T-cell (primary cell): ENCODE measurements around the gene KRTAP29-1. TPM values are rescaled to one million over a fixed set of nuclear protein-coding genes. Genes with fewer than 3 reads are reported as not detected.
"Not testable (repeated sequence)": the region's sequence is repeated elsewhere in the genome, so short reads cannot be mapped to it uniquely, and the experiment has no call there.

ENCODE experiments used
- ATAC-seq, 4 experiments: fragments of 200-7000 bp in 3 of 4; fragments of 150-1000 bp in 1 of 4; cut with Tn5 transposase; replicated peaks in 1 of 4; 1 replicate in 3 of 4; 2 replicates in 1 of 4; pipeline ENCODE4 v1.10.0; 2021; ENCODE audit warnings: moderate library complexity in 3 of 4, mild to moderate bottlenecking in 2 of 4, moderate number of reproducible peaks in 1 of 4
- CTCF ChIA-PET, 2 donors: fragments of 300-600 bp; sonication (Branson Sonifier 250); formaldehyde crosslinking; loops; one replicate each; lab custom pipeline; 2022; ENCODE audit warnings: antibody characterized with exemption in 2 of 2; lab: Charles Lee
- POLR2A ChIA-PET, 2 donors: fragments of 300-600 bp; sonication (Branson Sonifier 250); formaldehyde crosslinking; loops; one replicate each; lab custom pipeline; 2022; ENCODE audit warnings: antibody characterized with exemption in 2 of 2; lab: Charles Lee
- DNase-seq, 35 experiments: peaks; one replicate each; pipeline versions ENCODE4 v3.0.0 to v3.0.0-alpha.2; 2013 to 2023
- H3K27ac ChIP-seq: one replicate; pipeline ENCODE4 v1.5.1; 2013; ENCODE audit warnings: low read length
- H3K27me3 ChIP-seq, 2 experiments: replicated peaks in 1 of 2; 1 replicate in 1 of 2; 2 replicates in 1 of 2; pipeline versions ENCODE4 v1.6.1 to v1.7.0; 2013; ENCODE audit warnings: low read length in 1 of 2, mixed read lengths in 1 of 2; ENCODE audit not compliant: control insufficient read depth in 2 of 2, insufficient read depth in 2 of 2; ENCODE audit errors: extremely low read depth in 1 of 2
- H3K36me3 ChIP-seq, 2 donors: 1 replicate in 1 of 2; 2 replicates in 1 of 2; pipeline versions ENCODE4 v1.6.1 to v1.7.0; 2013; ENCODE audit warnings: low read length in 1 of 2; ENCODE audit not compliant: control insufficient read depth in 2 of 2, insufficient read depth in 1 of 2; ENCODE audit errors: extremely low read depth in 1 of 2
- H3K4me1 ChIP-seq, 2 experiments: 1 replicate in 1 of 2; 2 replicates in 1 of 2; pipeline versions ENCODE4 v1.6.1 to v1.7.0; 2013; ENCODE audit warnings: low read length in 2 of 2, mixed read lengths in 1 of 2; ENCODE audit not compliant: insufficient read depth in 2 of 2, control insufficient read depth in 1 of 2; ENCODE audit errors: extremely low read depth in 1 of 2
- H3K4me3 ChIP-seq, 2 donors: 1 replicate in 1 of 2; 2 replicates in 1 of 2; pipeline versions ENCODE4 v1.5.1 to v1.7.0; 2013; ENCODE audit warnings: mild to moderate bottlenecking in 2 of 2, low read length in 1 of 2, moderate library complexity in 1 of 2; ENCODE audit not compliant: control insufficient read depth in 1 of 2; ENCODE audit errors: extremely low read depth in 1 of 2
- H3K9me3 ChIP-seq: 2 replicates; pipeline ENCODE4 v1.7.0; 2013
- H3K27ac Mint-ChIP-seq, 2 donors: one replicate each; pipeline ENCODE4 v1.8.0; 2020 to 2021; ENCODE audit warnings: mild to moderate bottlenecking in 2 of 2, mixed read lengths in 2 of 2
- H3K27me3 Mint-ChIP-seq, 2 donors: one replicate each; pipeline ENCODE4 v1.8.0; 2021 to 2022; ENCODE audit warnings: mixed read lengths in 2 of 2
- H3K36me3 Mint-ChIP-seq: one replicate; pipeline ENCODE4 v1.8.0; 2021; ENCODE audit warnings: mixed read lengths
- H3K4me1 Mint-ChIP-seq, 3 donors: one replicate each; pipeline ENCODE4 v1.8.0; 2020 to 2022; ENCODE audit warnings: mixed read lengths in 3 of 3, mild to moderate bottlenecking in 1 of 3
- H3K4me3 Mint-ChIP-seq, 3 donors: one replicate each; pipeline ENCODE4 v1.8.0; 2020 to 2022; ENCODE audit warnings: mild to moderate bottlenecking in 3 of 3, mixed read lengths in 3 of 3, moderate library complexity in 3 of 3
- H3K9me3 Mint-ChIP-seq, 3 donors: one replicate each; pipeline ENCODE4 v1.8.0; 2020 to 2022; ENCODE audit warnings: mixed read lengths in 3 of 3
- WGBS: methylation state at CpG from one replicate; pipeline ENCODE4 v1.1.5; 2013; ENCODE audit warnings: missing lambda C conversion rate; ENCODE audit not compliant: insufficient coverage; 5-methylcytosine and 5-hydroxymethylcytosine counted together
- total RNA-seq, 35 experiments: library from RNA in 6 of 35; stranded (reverse) in 6 of 35; fragments of 120-200 nt in 1 of 35; gene quantifications; one replicate each; pipeline versions ENCODE4 v1.2.1 to v1.2.4 and lab custom pipeline; 2013 to 2026

KRTAP29-1 gene, protein sequence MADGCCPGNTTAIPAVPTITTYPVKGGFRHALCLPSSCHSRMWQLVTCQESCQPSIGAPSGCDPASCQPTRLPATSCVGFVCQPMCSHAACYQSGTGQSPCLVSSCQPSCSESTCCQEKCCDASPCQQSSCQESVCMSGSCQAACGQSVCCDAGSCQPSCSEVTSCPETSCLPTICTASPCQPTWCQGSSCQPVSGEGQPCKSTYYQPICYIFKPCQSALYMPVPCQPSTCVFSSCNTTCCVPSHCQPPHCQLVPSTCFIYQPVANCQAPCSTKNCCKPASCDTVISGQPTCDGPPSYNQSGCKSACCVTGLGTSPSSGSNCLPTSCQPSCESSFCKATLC
- total RNA-seq (under 1 TPM in 2 of 5 donors, not detected in 3; 0.43 to 0.84 TPM), total RNA-seq (lab: John Stamatoyannopoulos, UW) (0 to 0.51 (median 0) reads per million in 29 experiments)
- total RNA-seq (2013) = 0.22 TPM

- ATAC-seq (no peak), DNase-seq (no peak)
- Histone ChIP-seq H3K4me1 (peaks cover 3 to 14% of the 10 kb centered on the region in 2 experiments), H3K4me3 (no peak within 1 kb of the TSS), H3K36me3 (no peaks in the 10 kb centered on the region), H3K27me3 (peaks cover 0 to 7% of the 10 kb centered on the region in 2 experiments), H3K9me3 (no peaks in the 10 kb centered on the region), H3K27ac (no peak within 1 kb of the TSS)
- peaks cover 24 to 34% (median 28%) of the 10 kb centered on the region in 3 donors for H3K4me1 Mint-ChIP-seq
- no peaks in the 10 kb centered on the region for H3K27me3 Mint-ChIP-seq
- peaks cover 3% of the 10 kb centered on the region for H3K36me3 Mint-ChIP-seq
- H3K27ac Mint-ChIP-seq = no peak within 1 kb of the TSS
- no peak within 1 kb of the TSS for H3K4me3 Mint-ChIP-seq
- ChIA-PET POLR2A (no interaction called here), CTCF (interaction anchor here in 1 of 2 donors (0.6 kb wide), 1 partner anchor 49 kb away, joined by 6 read pairs; no protein-coding TSS in a partner anchor)
- WGBS = 85% methylated on average over 11 of the region's 11 CpGs
- H3K9me3 Mint-ChIP-seq = peaks cover 5 to 9% (median 6%) of the 10 kb centered on the region in 3 donors
Observed at GRCh38 chr17:41301916-41302901, at the start of gene KRTAP29-1. TSS of gene KRTAP29-1 (minus strand) at chr17:41302851. CDS start at chr17:41302851, 0 bp downstream.

- H3K27ac ChIP-seq = no peak overlapping the region
- CTCF ChIA-PET = interaction anchor here in 1 of 2 donors (0.7 kb wide), 1 partner anchor 49 kb away, joined by 6 read pairs; no protein-coding TSS in a partner anchor
- Mint-ChIP-seq H3K4me1 (peaks cover 10 to 17% (median 12%) of the 10 kb centered on the region in 3 donors), H3K27ac (no peak overlapping the region), H3K27me3 (no peaks in the 10 kb centered on the region), H3K9me3 (peaks cover under 1 to 4% (median 1%) of the 10 kb centered on the region in 3 donors), H3K4me3 (no peak overlapping the region), H3K36me3 (peaks cover under 1% of the 10 kb centered on the region)
- H3K36me3 ChIP-seq = no peaks in the 10 kb centered on the region
- ATAC-seq = no peak
- H3K4me1 ChIP-seq = peaks cover 2 to 6% of the 10 kb centered on the region in 2 experiments
- H3K9me3 ChIP-seq = no peaks in the 10 kb centered on the region
- H3K27me3 ChIP-seq = peaks cover 0 to 2% of the 10 kb centered on the region in 2 experiments
- H3K4me3 ChIP-seq = no peak overlapping the region
- POLR2A ChIA-PET = no interaction called here
- DNase-seq = no peak
- WGBS = no CpG with 5 or more reads among the region's 2 CpGs
Observed at GRCh38 chr17:41351177-41351576, 48.5 kb upstream of the KRTAP29-1 start.

- 97% methylated on average over 12 of the region's 16 CpGs for WGBS
- H3K27ac ChIP-seq, H3K4me3 Mint-ChIP-seq, H3K36me3 Mint-ChIP-seq, H3K4me3 ChIP-seq, H3K9me3 Mint-ChIP-seq, H3K9me3 ChIP-seq, ATAC-seq, POLR2A ChIA-PET, H3K27ac Mint-ChIP-seq, H3K4me1 ChIP-seq, DNase-seq, H3K36me3 ChIP-seq, H3K27me3 Mint-ChIP-seq, H3K27me3 ChIP-seq: not testable (repeated sequence)
- CTCF ChIA-PET = interaction anchor here in 1 of 2 donors (0.7 kb wide), 1 partner anchor 42 kb away, joined by 3 read pairs; no protein-coding TSS in a partner anchor
- peaks cover 10 to 17% (median 12%) of the 10 kb centered on the region in 3 donors for H3K4me1 Mint-ChIP-seq
Observed at GRCh38 chr17:41350381-41350878, 47.8 kb upstream of the KRTAP29-1 start, which contains the start of gene KRT33A. TSS of gene KRT33A (minus strand) at chr17:41350828. CDS start at chr17:41350767, 61 bp downstream.

DNA sequence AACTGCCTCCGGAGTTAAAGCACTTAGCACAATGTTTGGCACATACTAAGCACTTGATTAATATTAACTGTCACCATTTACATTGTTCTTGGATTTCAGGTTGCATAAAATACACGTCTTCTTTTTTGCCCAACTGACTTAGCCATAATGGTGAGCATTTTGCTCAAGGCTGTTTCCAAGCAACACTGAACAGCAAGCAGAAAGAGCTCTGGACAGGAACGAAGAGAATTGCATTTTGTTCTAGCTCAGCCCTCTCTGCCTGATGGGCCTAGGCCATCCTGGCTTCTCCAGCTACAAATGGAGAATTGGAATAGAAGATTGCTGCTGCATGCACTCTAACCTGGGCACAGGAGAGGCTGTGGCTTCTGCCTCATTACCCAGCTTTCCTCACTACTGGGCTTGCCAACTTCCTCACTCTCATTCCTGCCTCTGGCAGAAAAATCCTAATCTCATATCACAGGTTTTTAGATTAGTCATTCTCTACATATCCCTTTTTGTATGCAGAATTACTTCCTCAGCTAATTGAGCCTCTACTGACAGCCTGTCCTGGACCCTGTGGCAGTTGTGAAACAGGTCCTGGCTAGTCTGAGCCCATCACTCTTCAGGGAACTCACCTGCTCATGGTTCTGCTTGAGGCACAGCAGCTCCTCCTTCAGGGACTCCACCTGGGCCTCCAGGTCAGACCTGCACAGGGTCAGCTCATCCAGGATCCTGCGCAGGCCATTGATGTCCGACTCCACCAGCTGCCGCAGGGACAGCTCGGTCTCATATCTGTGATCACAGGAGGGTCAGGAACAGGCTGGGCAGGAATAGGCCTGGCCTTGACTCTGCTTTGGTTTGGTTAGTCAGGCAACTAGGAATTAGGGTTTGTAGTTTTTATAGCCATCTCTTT is 45.5 kb upstream of the KRTAP29-1 start:
- H3K27me3 Mint-ChIP-seq = no peaks in the 10 kb centered on the region
- Histone ChIP-seq H3K9me3 (no peaks in the 10 kb centered on the region), H3K4me3 (no peak overlapping the region), H3K27ac (no peak overlapping the region), H3K4me1 (peaks cover 2 to 8% of the 10 kb centered on the region in 2 experiments), H3K36me3 (no peaks in the 10 kb centered on the region), H3K27me3 (peaks cover 0 to 2% of the 10 kb centered on the region in 2 experiments)
- H3K4me1 Mint-ChIP-seq = peaks cover 16 to 28% (median 17%) of the 10 kb centered on the region in 3 donors
- WGBS = 89% methylated on average over 6 of the region's 7 CpGs
- CTCF ChIA-PET = interaction anchor here in 1 of 2 donors (0.5 kb wide), 1 partner anchor 9 kb away, joined by 3 read pairs; no protein-coding TSS in a partner anchor
- no peak for DNase-seq
- no peak for ATAC-seq
- H3K9me3 Mint-ChIP-seq = peaks cover 0 to 7% (median 4%) of the 10 kb centered on the region in 3 donors
- H3K36me3 Mint-ChIP-seq = peaks cover 5% of the 10 kb centered on the region
- POLR2A ChIA-PET = interaction anchor here in 1 of 2 donors (0.6 kb wide), 1 partner anchor 152 kb away, joined by 6 read pairs; no protein-coding TSS in a partner anchor
- H3K27ac Mint-ChIP-seq = no peak overlapping the region
- no peak overlapping the region for H3K4me3 Mint-ChIP-seq

GRCh38 chr17:41346421-41346820 is 43.8 kb upstream of the KRTAP29-1 start:
- CTCF ChIA-PET, H3K4me3 ChIP-seq, H3K36me3 ChIP-seq, H3K27me3 Mint-ChIP-seq, H3K27ac ChIP-seq, H3K4me3 Mint-ChIP-seq, H3K27me3 ChIP-seq, POLR2A ChIA-PET, H3K9me3 ChIP-seq, DNase-seq, H3K27ac Mint-ChIP-seq, ATAC-seq: not testable (repeated sequence)
- H3K4me1 Mint-ChIP-seq = peaks cover 21 to 34% (median 26%) of the 10 kb centered on the region in 3 donors
- 97% methylated on average over 6 of the region's 16 CpGs for WGBS
- peaks cover 6 to 17% (median 7%) of the 10 kb centered on the region in 3 donors for H3K9me3 Mint-ChIP-seq
- peaks cover 13% of the 10 kb centered on the region for H3K36me3 Mint-ChIP-seq
- H3K4me1 ChIP-seq = peaks cover 4 to 15% of the 10 kb centered on the region in 2 experiments
